K562 (cell line): ENCODE data around the gene DDR1. TPM values are rescaled to one million over a fixed set of nuclear protein-coding genes. Genes with fewer than 3 reads are reported as not detected.

Experiments
- ATAC-seq: fragments of 200-7000 bp; cut with Tn5 transposase; 3 replicates; pipeline ENCODE4 v1.9.1; 2020; ENCODE audit warnings: moderate library complexity
- BruUV-seq: library from RNA; stranded (reverse); fragments of 400-500 nt; replicated peaks from 2 replicates; lab custom pipeline; 2021; lab: Mats Ljungman, UMichigan
- CTCF ChIA-PET: fragments of 300-600 bp; formaldehyde crosslinking; extraction: SDS; loops from one replicate; lab custom pipeline; 2021; ENCODE audit warnings: low intra/inter-chr PET ratio; lab: Yijun Ruan, JAX
- POLR2A ChIA-PET: fragments of 300-600, 350-650 bp; sonication (Branson Sonifier 250); formaldehyde crosslinking; extraction: SDS; loops from one replicate; lab custom pipeline; 2021; ENCODE audit warnings: antibody characterized with exemption, inconsistent platforms; lab: Yijun Ruan, JAX
- DNase-seq, 4 experiments: peaks; one replicate each; pipeline versions ENCODE4 v3.0.0 to v3.0.0-alpha.2; 2011 to 2018; ENCODE audit warnings: low spot score in 3 of 4, mixed read lengths in 3 of 4; ENCODE audit errors: extremely low read depth in 1 of 4
- FAIRE-seq: peaks from 2 replicates; lab custom pipeline; 2011; peaks lifted over from hg19 to GRCh38; lab: Jason Lieb, UNC
- H2AFZ ChIP-seq: 2 replicates; pipeline ENCODE4 v1.6.0; 2011; ENCODE audit warnings: low read depth, low read length, control low read depth, inconsistent platforms
- H3K27ac ChIP-seq: fragments of 200-600 bp; 3 replicates; pipeline ENCODE4 v1.8.0; 2011; ENCODE audit warnings: low read depth, mild to moderate bottlenecking, control low read depth, inconsistent platforms, low read length, moderate library complexity, mixed read lengths; ENCODE audit errors: extremely low read depth
- H3K27me3 ChIP-seq, 2 experiments: fragments of 300-600 bp in 1 of 2; 2 replicates in 1 of 2; 3 replicates in 1 of 2; pipeline versions ENCODE4 v1.6.0 to v1.8.0; 2011; ENCODE audit warnings: inconsistent platforms in 2 of 2, low read length in 2 of 2, mild to moderate bottlenecking in 1 of 2, mixed read lengths in 1 of 2, moderate library complexity in 1 of 2; ENCODE audit not compliant: control insufficient read depth in 2 of 2, insufficient read depth in 2 of 2
- H3K36me3 ChIP-seq: fragments of 300-600 bp; 3 replicates; pipeline ENCODE4 v1.8.0; 2011; ENCODE audit warnings: mild to moderate bottlenecking, low read length, inconsistent platforms; ENCODE audit not compliant: control insufficient read depth, insufficient read depth
- H3K4me1 ChIP-seq, 2 experiments: fragments of 200-600 bp in 1 of 2; replicated peaks in 1 of 2; 2 replicates in 1 of 2; 3 replicates in 1 of 2; pipeline versions ENCODE4 v1.5.1 to v1.8.0; 2011; ENCODE audit warnings: inconsistent platforms in 2 of 2, low read length in 2 of 2, mild to moderate bottlenecking in 1 of 2, mixed read lengths in 1 of 2, moderate library complexity in 1 of 2; ENCODE audit not compliant: control insufficient read depth in 2 of 2, insufficient read depth in 2 of 2
- H3K4me2 ChIP-seq: 2 replicates; pipeline ENCODE4 v1.6.1; 2011; ENCODE audit warnings: low read length, control low read depth, inconsistent platforms, mixed read lengths; ENCODE audit not compliant: insufficient read depth
- H3K4me3 ChIP-seq: fragments of 200-600 bp; sonication (generic), shearing (Covaris generic); 2 replicates; pipeline ENCODE4 v1.5.1; 2016; ENCODE audit warnings: control low read depth, inconsistent platforms
- H3K79me2 ChIP-seq: fragments of 200-600 bp; 3 replicates; pipeline ENCODE4 v1.8.0; 2011; ENCODE audit warnings: low read length, inconsistent platforms; ENCODE audit not compliant: control insufficient read depth, insufficient read depth
- H3K9ac ChIP-seq, 2 experiments: 2 replicates each; pipeline versions ENCODE4 v1.6.0 to v1.6.1; 2011; ENCODE audit warnings: low read depth in 2 of 2, low read length in 2 of 2, control low read depth in 1 of 2, inconsistent platforms in 1 of 2, mild to moderate bottlenecking in 1 of 2, mixed read lengths in 1 of 2; ENCODE audit not compliant: insufficient read depth in 1 of 2
- H3K9me1 ChIP-seq: one replicate; pipeline ENCODE4 v1.6.0; 2011; ENCODE audit warnings: inconsistent platforms, mild to moderate bottlenecking, low read length, moderate library complexity; ENCODE audit not compliant: control insufficient read depth, insufficient read depth
- H3K9me3 ChIP-seq: replicated peaks from 2 replicates; pipeline ENCODE4 v1.5.1; 2011; ENCODE audit warnings: low read depth, low read length, inconsistent platforms; ENCODE audit not compliant: control insufficient read depth, insufficient read depth
- H4K20me1 ChIP-seq: replicated peaks from 2 replicates; pipeline ENCODE4 v1.6.1; 2011; ENCODE audit warnings: low read length, inconsistent platforms, mixed read lengths; ENCODE audit not compliant: control insufficient read depth, insufficient read depth
- DPF2 ChIP-seq: fragments of 450-650 bp; IDR thresholded peaks from 2 replicates; pipeline ENCODE4 v1.6.1; 2016
- PPARD ChIP-seq: fragments of 250-450 bp; sonication (Bioruptor Pico); IDR thresholded peaks from 2 replicates; pipeline ENCODE4 v1.8.0; 2022; ENCODE audit warnings: inconsistent platforms, mild to moderate bottlenecking, moderate library complexity
- PTTG1 ChIP-seq: fragments of 450-650 bp; IDR thresholded peaks from 2 replicates; pipeline ENCODE4 v1.6.1; 2016; ENCODE audit warnings: low read depth, mild to moderate bottlenecking, missing genetic modification characterization, missing compliant biosample characterization
- RBFOX2 ChIP-seq: fragments of 200-400 bp; formaldehyde crosslinking; IDR thresholded peaks from 2 replicates; pipeline ENCODE4 v1.6.1; 2017; ENCODE audit warnings: low read depth, mild to moderate bottlenecking, low read length, moderate library complexity
- SNIP1 ChIP-seq: fragments of 450-650 bp; IDR thresholded peaks from 2 replicates; pipeline ENCODE4 v1.7.1; 2017; ENCODE audit warnings: low read depth, mild to moderate bottlenecking
- ZBTB34 ChIP-seq: fragments of 250-450 bp; sonication (Bioruptor Pico); IDR thresholded peaks from 2 replicates; pipeline ENCODE4 v1.8.0; 2021; ENCODE audit warnings: mild to moderate bottlenecking, moderate library complexity
- ZHX1 ChIP-seq: fragments of 150-350 bp; conservative IDR thresholded peaks from 2 replicates; pipeline ENCODE4 v1.6.1; 2014; ENCODE audit warnings: low read length
- ZNF121 ChIP-seq: sonication (generic); formaldehyde crosslinking; conservative IDR thresholded peaks from 2 replicates; pipeline ENCODE4 v1.8.0; 2022; ENCODE audit warnings: missing genetic modification reagents
- WGBS: fragments of 100-300 bp; shearing (Covaris generic); methylation state at CpG from one replicate; pipeline ENCODE4 v1.1.6; 2016; ENCODE audit warnings: low coverage, mixed read lengths; ENCODE audit not compliant: insufficient coverage; ENCODE audit errors: missing lambda C conversion rate; 5-methylcytosine and 5-hydroxymethylcytosine counted together
- in situ Hi-C: fragments of 300-500 bp; cut with MboI; formaldehyde crosslinking; loops from 4 replicates; pipeline ENCODE4 v1.15.0; 2018; ENCODE audit warnings: inconsistent platforms, mixed read lengths
- intact Hi-C: fragments of 100-400 bp; cut with micrococcal nuclease; formaldehyde crosslinking; loops from 2 replicates; pipeline ENCODE4 v1.14.2; 2022
- polyA plus RNA-seq, 8 experiments: library from polyadenylated mRNA; depleted of rRNA in 4 of 8; stranded (reverse) in 5 of 8; unstranded in 3 of 8; fragments of >200 nt; fragmentation: Nextera tagmentation in 2 of 8; fragmentation: Illumina TruSeq in 1 of 8; extraction: Ambion mirVana in 2 of 8; extraction: Trizol in 1 of 8; gene quantifications; 2 replicates each; pipeline versions ENCODE4 v1.2.1 to v1.2.3, GENCODE V29; 2011 to 2014; ENCODE audit warnings: inconsistent platforms in 1 of 8, missing spikeins in 1 of 8
- total RNA-seq, 7 experiments: library from RNA; depleted of rRNA in 6 of 7; stranded (reverse); fragments of >200 nt in 6 of 7; fragmentation: Illumina TruSeq in 2 of 7; extraction: Trizol in 2 of 7; gene quantifications; 2 replicates each; pipeline versions ENCODE4 v1.2.1 to v1.2.3, GENCODE V29; 2011 to 2021; ENCODE audit warnings: low replicate concordance in 1 of 7

DDR1 gene
- total and polyA plus RNA-seq, 9 of the 15 experiments (the other 6 are each of a cell fraction or from before 2014, with no cell fraction given), result 1.4 to 44.6 (median 12.2) TPM

GRCh38 chr6:30898750-30899360, 14.5 kb downstream of the DDR1 start:
- H3K9me3 ChIP-seq, result no peaks in the 10 kb centered on the region
- H3K36me3 ChIP-seq, result peaks cover 52% of the 10 kb centered on the region; the same call in 2 of the 3 replicates
- H3K79me2 ChIP-seq, result no peaks in the 10 kb centered on the region
- CTCF ChIA-PET, result no interaction called here
- no peak overlapping the region for H2AFZ ChIP-seq
- 0 out of 2 replicates have a peak, but pooled peaks have one; percentile 25 for TF ChIP-seq RBFOX2
- no peak for TF ChIP-seq DPF2
- DNase-seq (no peak), FAIRE-seq (no peak), ATAC-seq (no peak)
- POLR2A ChIA-PET, result interaction anchor here (0.5 to 1.9 kb wide), 10 partner anchors 9 to 180 kb away, joined by 3 to 4 read pairs (median 4); partner anchors contain the start of gene GTF2H4
- no peak overlapping the region for H3K9ac ChIP-seq
- H3K27ac ChIP-seq, result no peak overlapping the region
- H3K4me3 ChIP-seq, result no peak overlapping the region
- WGBS, result 73% methylated on average over 23 of the region's 23 CpGs
- peaks cover 0 to 6% of the 10 kb centered on the region in 2 experiments; a peak in 1 of 5 replicates for H3K4me1 ChIP-seq
- intact Hi-C loops (no loop called here), in situ Hi-C loops (no loop called here)
- no TSS peak for BruUV-seq
- H4K20me1 ChIP-seq, result no peaks in the 10 kb centered on the region; the same call in 1 of the 2 replicates
- no peaks in the 10 kb centered on the region for H3K9me1 ChIP-seq
- H3K4me2 ChIP-seq, result no peak overlapping the region
- no peaks in the 10 kb centered on the region for H3K27me3 ChIP-seq

GRCh38 chr6:30900863-30901417, 16.6 kb downstream of the DDR1 start:
- H2AFZ ChIP-seq, result no peak overlapping the region
- BruUV-seq, result no TSS peak
- H3K36me3 ChIP-seq, result peaks cover 32% of the 10 kb centered on the region; the same call in 2 of the 3 replicates
- ATAC-seq (no peak), FAIRE-seq (no peak), DNase-seq (no peak)
- H3K9me1 ChIP-seq, result no peaks in the 10 kb centered on the region
- 25% methylated on average over 1 of the region's 1 CpG for WGBS
- H3K9ac ChIP-seq, result no peak overlapping the region
- no peaks in the 10 kb centered on the region for H3K27me3 ChIP-seq
- H3K9me3 ChIP-seq, result no peaks in the 10 kb centered on the region
- H3K27ac ChIP-seq, result no peak overlapping the region
- no peak overlapping the region for H3K4me2 ChIP-seq
- in situ Hi-C loops (no loop called here), intact Hi-C loops (no loop called here)
- H4K20me1 ChIP-seq, result no peaks in the 10 kb centered on the region
- ChIA-PET POLR2A (interaction anchor here (1.4 to 2.2 kb wide), 3 partner anchors 11 to 28 kb away, joined by 5 to 6 read pairs (median 5); partner anchors contain the start of gene DDR1), CTCF (no interaction called here)
- peaks cover 0 to 6% of the 10 kb centered on the region in 2 experiments; a peak in 1 of 5 replicates for H3K4me1 ChIP-seq
- H3K4me3 ChIP-seq, result no peak overlapping the region
- no peaks in the 10 kb centered on the region for H3K79me2 ChIP-seq
- no peak for TF ChIP-seq SNIP1
- no peak for TF ChIP-seq ZNF121 (CRISPR knock-in tag)
- no peak for TF ChIP-seq ZHX1
- no peak for TF ChIP-seq PTTG1 (tag)
- no peak for TF ChIP-seq PPARD (CRISPR knock-in tag)
- TF ChIP-seq ZBTB34 (CRISPR knock-in tag), result no peak
